HEK293 (cell line): ENCODE measurements around the gene SYN1.
A peak's percentile ranks its signal among the peaks of the same experiment; 100 is the strongest.

Source experiments
- CTCF ChIA-PET: fragments of 350-600 bp; formaldehyde crosslinking; extraction: SDS; loops from one replicate; lab custom pipeline; 2021; ENCODE audit warnings: antibody characterized with exemption; lab: Yijun Ruan, JAX
- POLR2A ChIA-PET: fragments of 300-600 bp; formaldehyde crosslinking; extraction: SDS; loops from one replicate; lab custom pipeline; 2020; ENCODE audit warnings: antibody characterized with exemption, inconsistent platforms; lab: Yijun Ruan, JAX
- H3K27ac ChIP-seq: fragments of 200-500 bp; sonication (Bioruptor generic); 2 replicates; pipeline ENCODE4 v1.5.1; 2014; ENCODE audit warnings: low read depth, low read length, control low read depth, inconsistent platforms; ENCODE audit errors: extremely low read depth
- H3K36me3 ChIP-seq, 2 experiments: fragments of 200-500 bp in 1 of 2; sonication (Bioruptor generic) in 1 of 2; 1 replicate in 1 of 2; 2 replicates in 1 of 2; pipeline ENCODE4 v1.5.1; 2014 to 2017; ENCODE audit warnings: inconsistent platforms in 2 of 2, low read length in 2 of 2; ENCODE audit not compliant: control insufficient read depth in 2 of 2, insufficient read depth in 1 of 2
- H3K4me1 ChIP-seq: fragments of 200-500 bp; sonication (Bioruptor generic); 2 replicates; pipeline ENCODE4 v1.5.1; 2014; ENCODE audit warnings: mild to moderate bottlenecking, low read length, inconsistent platforms; ENCODE audit not compliant: control insufficient read depth, insufficient read depth
- H3K4me3 ChIP-seq: 2 replicates; pipeline ENCODE4 v1.5.1; 2011; ENCODE audit warnings: low read depth, mild to moderate bottlenecking, control low read depth, low read length, moderate library complexity
- H3K9me3 ChIP-seq: fragments of 200-500 bp; sonication (Bioruptor generic); 2 replicates; pipeline ENCODE4 v1.5.1; 2014; ENCODE audit warnings: low read depth, low read length, inconsistent platforms; ENCODE audit not compliant: control insufficient read depth, insufficient read depth
- GLI4 ChIP-seq: fragments of 450-650 bp; formaldehyde crosslinking; IDR thresholded peaks from 2 replicates; pipeline ENCODE4 v1.5.1; 2016; ENCODE audit warnings: missing biosample characterization, missing genetic modification characterization
- GLIS1 ChIP-seq: fragments of 450-650 bp; formaldehyde crosslinking; IDR thresholded peaks from 2 replicates; pipeline ENCODE4 v1.5.1; 2016; ENCODE audit warnings: missing biosample characterization, missing genetic modification characterization
- GLIS2 ChIP-seq: fragments of 450-650 bp; formaldehyde crosslinking; IDR thresholded peaks from 2 replicates; pipeline ENCODE4 v1.5.1; 2016; ENCODE audit warnings: missing biosample characterization, missing genetic modification characterization
- KLF1 ChIP-seq: fragments of 450-650 bp; formaldehyde crosslinking; IDR thresholded peaks from 2 replicates; pipeline ENCODE4 v1.5.1; 2016; ENCODE audit warnings: missing biosample characterization, missing genetic modification characterization
- KLF16 ChIP-seq: fragments of 450-650 bp; formaldehyde crosslinking; IDR thresholded peaks from 2 replicates; pipeline ENCODE4 v1.5.1; 2017; ENCODE audit warnings: missing biosample characterization, missing genetic modification characterization
- SCRT2 ChIP-seq: fragments of 450-650 bp; formaldehyde crosslinking; IDR thresholded peaks from 2 replicates; pipeline ENCODE4 v1.5.1; 2016; ENCODE audit warnings: missing biosample characterization, missing genetic modification characterization
- WT1 ChIP-seq: fragments of 450-650 bp; formaldehyde crosslinking; IDR thresholded peaks from 2 replicates; pipeline ENCODE4 v1.5.1; 2016; ENCODE audit warnings: missing biosample characterization, missing genetic modification characterization
- ZBTB1 ChIP-seq: fragments of 450-650 bp; formaldehyde crosslinking; IDR thresholded peaks from 2 replicates; pipeline ENCODE4 v1.5.1; 2016; ENCODE audit warnings: missing biosample characterization, missing genetic modification characterization
- ZBTB10 ChIP-seq: fragments of 450-650 bp; formaldehyde crosslinking; IDR thresholded peaks from 2 replicates; pipeline ENCODE4 v1.5.1; 2016; ENCODE audit warnings: missing biosample characterization, missing genetic modification characterization
- ZBTB8A ChIP-seq: fragments of 450-650 bp; formaldehyde crosslinking; IDR thresholded peaks from 2 replicates; pipeline ENCODE4 v1.5.1; 2016; ENCODE audit warnings: missing biosample characterization, missing genetic modification characterization
- ZEB2 ChIP-seq: fragments of 450-650 bp; formaldehyde crosslinking; IDR thresholded peaks from 2 replicates; pipeline ENCODE4 v1.5.1; 2016; ENCODE audit warnings: missing biosample characterization, missing genetic modification characterization
- ZFHX2 ChIP-seq: fragments of 450-650 bp; formaldehyde crosslinking; conservative IDR thresholded peaks from 2 replicates; pipeline ENCODE4 v1.5.1; 2016; ENCODE audit warnings: missing biosample characterization, missing genetic modification characterization
- ZNF18 ChIP-seq: fragments of 450-650 bp; formaldehyde crosslinking; IDR thresholded peaks from 2 replicates; pipeline ENCODE4 v1.5.1; 2016; ENCODE audit warnings: missing biosample characterization, missing genetic modification characterization
- ZNF280D ChIP-seq: fragments of 450-650 bp; formaldehyde crosslinking; IDR thresholded peaks from 2 replicates; pipeline ENCODE4 v1.5.1; 2016; ENCODE audit warnings: missing biosample characterization, missing genetic modification characterization
- ZNF335 ChIP-seq: fragments of 450-650 bp; formaldehyde crosslinking; conservative IDR thresholded peaks from 2 replicates; pipeline ENCODE4 v1.5.1; 2016; ENCODE audit warnings: missing biosample characterization, missing genetic modification characterization
- ZNF341 ChIP-seq: fragments of 450-650 bp; formaldehyde crosslinking; IDR thresholded peaks from 2 replicates; pipeline ENCODE4; 2016; ENCODE audit warnings: low read depth, missing biosample characterization, missing genetic modification characterization
- ZNF391 ChIP-seq: fragments of 450-650 bp; formaldehyde crosslinking; IDR thresholded peaks from 2 replicates; pipeline ENCODE4 v1.5.1; 2016; ENCODE audit warnings: low read depth, missing biosample characterization, missing genetic modification characterization, borderline replicate concordance
- ZNF549 ChIP-seq: fragments of 450-650 bp; IDR thresholded peaks from 2 replicates; pipeline ENCODE4 v1.5.1; 2018; ENCODE audit warnings: missing biosample characterization, missing genetic modification characterization, mild to moderate bottlenecking, inconsistent platforms, moderate library complexity
- ZNF558 ChIP-seq: fragments of 450-650 bp; formaldehyde crosslinking; IDR thresholded peaks from 2 replicates; pipeline ENCODE4 v1.5.1; 2016; ENCODE audit warnings: missing biosample characterization, missing genetic modification characterization
- ZNF654 ChIP-seq: fragments of 450-650 bp; formaldehyde crosslinking; IDR thresholded peaks from 2 replicates; pipeline ENCODE4 v1.5.1; 2016; ENCODE audit warnings: low read depth, missing biosample characterization, missing genetic modification characterization
- ZNF843 ChIP-seq: fragments of 450-650 bp; formaldehyde crosslinking; IDR thresholded peaks from 2 replicates; pipeline ENCODE4 v1.5.1; 2016; ENCODE audit warnings: missing biosample characterization, missing genetic modification characterization

Gene SYN1

GRCh38 chrX:47562615-47563243 lies 56.9 kb downstream of the SYN1 start:
- ChIA-PET POLR2A (interaction anchor here (0.6 kb wide), 1 partner anchor 433 kb away, joined by 3 read pairs; no protein-coding TSS in a partner anchor), CTCF (interaction anchor here (0.6 to 1.2 kb wide), 6 partner anchors 16 to 237 kb away, joined by 3 to 4 read pairs (median 3); no protein-coding TSS in a partner anchor)
- H3K27ac ChIP-seq: no peak overlapping the region
- no peaks in the 10 kb centered on the region for H3K9me3 ChIP-seq
- H3K36me3 ChIP-seq: peaks cover 0 to 45% of the 10 kb centered on the region in 2 experiments; a peak in 1 of 3 replicates
- H3K4me1 ChIP-seq: no peaks in the 10 kb centered on the region; the same call in 1 of the 2 replicates
- no peak overlapping the region for H3K4me3 ChIP-seq
- no peak for TF ChIP-seq ZBTB1 (tag by site-specific recombination)
- TF ChIP-seq SCRT2: peak; percentile 50

- POLR2A ChIA-PET: no interaction called here
- Histone ChIP-seq H3K27ac (peak overlapping the region; percentile 63; the same call in 1 of the 2 replicates), H3K4me1 (no peaks in the 10 kb centered on the region; the same call in 1 of the 2 replicates), H3K9me3 (no peaks in the 10 kb centered on the region), H3K4me3 (peak overlapping the region; percentile 82), H3K36me3 (peaks cover 0 to 35% of the 10 kb centered on the region in 2 experiments; a peak in 1 of 3 replicates)
- TF ChIP-seq ZBTB1 (tag by site-specific recombination): no peak
- TF ChIP-seq ZNF335 (tag by site-specific recombination): peak; percentile 82
- TF ChIP-seq WT1 (tag by site-specific recombination): 0 out of 2 replicates have a peak, but pooled peaks have one; percentile 2
- TF ChIP-seq ZNF549 (tag by site-specific recombination): no peak
- CTCF ChIA-PET: interaction anchor here (0.7 to 1.1 kb wide), 4 partner anchors 15 to 185 kb away, joined by 3 to 4 read pairs (median 3); no protein-coding TSS in a partner anchor
Observed at GRCh38 chrX:47561659-47562151, 58.0 kb downstream of the SYN1 start.

- peak within 1 kb of the TSS; percentile 63 for H3K27ac ChIP-seq
- POLR2A ChIA-PET: no interaction called here
- H3K4me3 ChIP-seq: peak within 1 kb of the TSS; percentile 82
- H3K4me1 ChIP-seq: no peaks in the 10 kb centered on the region; the same call in 1 of the 2 replicates
- H3K9me3 ChIP-seq: no peaks in the 10 kb centered on the region
- H3K36me3 ChIP-seq: peaks cover 0 to 28% of the 10 kb centered on the region in 2 experiments; a peak in 1 of 3 replicates
- CTCF ChIA-PET: no interaction called here
- peak; percentile 69 for TF ChIP-seq KLF1
- peak; percentile 31; the same call in 1 of the 2 replicates for TF ChIP-seq GLI4
- TF ChIP-seq ZFHX2 (tag by site-specific recombination): peak; percentile 49
- TF ChIP-seq ZNF843: 0 out of 2 replicates have a peak, but pooled peaks have one; percentile 27
- TF ChIP-seq GLIS2 (tag by site-specific recombination): no peak; the same call in 1 of the 2 replicates
- peak; percentile 74 for TF ChIP-seq KLF16 (tag by site-specific recombination)
- TF ChIP-seq ZNF280D (tag by site-specific recombination): peak; percentile 64; the same call in 1 of the 2 replicates
- TF ChIP-seq ZNF391: peak; percentile 86; the same call in 1 of the 2 replicates
- no peak for TF ChIP-seq ZBTB10 (tag by site-specific recombination)
- peak; percentile 53 for TF ChIP-seq GLIS1 (tag by site-specific recombination)
- no peak for TF ChIP-seq ZNF558 (tag by site-specific recombination)
- peak; percentile 81 for TF ChIP-seq ZBTB8A (tag by site-specific recombination)
- TF ChIP-seq ZNF341 (tag by site-specific recombination): peak; percentile 99
- no peak for TF ChIP-seq ZNF18 (tag by site-specific recombination)
- peak; percentile 88 for TF ChIP-seq ZEB2 (tag by site-specific recombination)
- no peak for TF ChIP-seq ZNF654 (tag by site-specific recombination)
Observed at GRCh38 chrX:47560934-47561658, 58.6 kb downstream of the SYN1 start, which contains the start of gene ARAF. TSS of gene ARAF (plus strand) at chrX:47561205. CDS start at chrX:47562968, 1,763 bp downstream.
